Uterus (tissue), 4 donors: ENCODE measurements around the gene PCDH18. TPM values are rescaled to one million over a fixed set of nuclear protein-coding genes. Genes with fewer than 3 reads are reported as not detected.
"Not testable (repeated sequence)": the region's sequence is repeated elsewhere in the genome, so short reads cannot be mapped to it uniquely, and the experiment has no call there.

Experiments
- DNase-seq, 2 donors: peaks; one replicate each; pipeline ENCODE4 v3.0.0-alpha.2; 2019 to 2020
- H3K27ac ChIP-seq, 2 donors: fragments of 200-600 bp; sonication (generic); 1 replicate in 1 of 2; 2 replicates in 1 of 2; pipeline ENCODE4 v1.5.1; 2016 to 2018
- H3K27me3 ChIP-seq, 2 donors: fragments of 200-600 bp; sonication (generic); one replicate each; pipeline ENCODE4 v1.5.1; 2018 to 2019; ENCODE audit warnings: control low read depth in 1 of 2
- H3K36me3 ChIP-seq, 2 donors: fragments of 200-600 bp; sonication (generic); one replicate each; pipeline ENCODE4 v1.5.1; 2019; ENCODE audit warnings: control low read depth in 1 of 2
- H3K4me1 ChIP-seq, 2 donors: fragments of 200-600 bp; sonication (generic); one replicate each; pipeline ENCODE4 v1.5.1; 2018 to 2019; ENCODE audit warnings: control low read depth in 1 of 2
- H3K4me3 ChIP-seq, 2 donors: fragments of 200-600 bp; sonication (generic); 1 replicate in 1 of 2; 2 replicates in 1 of 2; pipeline ENCODE4 v1.5.1; 2018 to 2019; ENCODE audit warnings: mild to moderate bottlenecking in 1 of 2
- H3K9me3 ChIP-seq, 2 donors: fragments of 200-600 bp; sonication (generic); one replicate each; pipeline ENCODE4 v1.5.1; 2019; ENCODE audit warnings: control low read depth in 1 of 2
- CTCF ChIP-seq, 4 experiments: fragments of 200-600 bp in 2 of 4; fragments of 450-650 bp in 2 of 4; sonication (generic) in 2 of 4; IDR thresholded peaks; one replicate each; pipeline ENCODE4 v1.5.1; 2016 to 2019; ENCODE audit warnings: antibody characterized with exemption in 4 of 4, mild to moderate bottlenecking in 2 of 4, moderate library complexity in 1 of 4
- POLR2A ChIP-seq, 2 donors: fragments of 450-650 bp; IDR thresholded peaks; one replicate each; pipeline ENCODE4 v1.6.1; 2016; ENCODE audit warnings: antibody characterized with exemption in 2 of 2, mild to moderate bottlenecking in 1 of 2, moderate library complexity in 1 of 2
- intact Hi-C: fragments of 100-400 bp; cut with DNase I; formaldehyde crosslinking; loops from one replicate; pipeline ENCODE4 v1.15.1; 2023; ENCODE audit warnings: low total_unique reads
- total RNA-seq, 4 donors: library from RNA; depleted of rRNA in 3 of 4; stranded (reverse); fragments of >200 nt in 3 of 4; gene quantifications; one replicate each; pipeline versions ENCODE4 v1.1.0 to v1.2.4, GENCODE V29; 2014 to 2023
- donor health status: DM: yes; HTN: yes; CAD: no.

Gene PCDH18
- total RNA-seq, 4 donors from 2014 or later: 27.5 to 258 (median 107) TPM

- H3K4me3 ChIP-seq: peak overlapping the region; percentile 8 to 12
- H3K27ac ChIP-seq: peak overlapping the region; percentile 66 to 79
- TF ChIP-seq CTCF (IDR thresholded peaks at IDR 0.05) (no peak), POLR2A (IDR thresholded peaks at IDR 0.05) (no peak)
- no peaks in the 10 kb centered on the region for H3K9me3 ChIP-seq
- intact Hi-C loops: no loop called here
- H3K36me3 ChIP-seq: no peaks in the 10 kb centered on the region
- H3K27me3 ChIP-seq: no peaks in the 10 kb centered on the region
- peak; percentile 39 to 71 for DNase-seq
- H3K4me1 ChIP-seq: peaks cover 0 to 4% of the 10 kb centered on the region in 2 donors
Measured at GRCh38 chr4:137510557-137511265, 21.6 kb downstream of the PCDH18 start.

GRCh38 chr4:137509855-137510282 is 22.4 kb downstream of the PCDH18 start:
- Histone ChIP-seq H3K4me1 (peaks cover 0 to 4% of the 10 kb centered on the region in 2 donors), H3K27me3 (no peaks in the 10 kb centered on the region), H3K27ac (peak overlapping the region; percentile 66 to 79), H3K36me3 (no peaks in the 10 kb centered on the region), H3K9me3 (no peaks in the 10 kb centered on the region), H3K4me3 (no peak overlapping the region)
- peak in 1 of 2 donors; percentile 54 for DNase-seq
- TF ChIP-seq POLR2A (IDR thresholded peaks at IDR 0.05) (no peak), CTCF (IDR thresholded peaks at IDR 0.05) (no peak)
- intact Hi-C loops: no loop called here

GRCh38 chr4:137502339-137503129 is 29.8 kb downstream of the PCDH18 start:
- no peak for TF ChIP-seq CTCF (IDR thresholded peaks at IDR 0.05)
- intact Hi-C loops: no loop called here
- peak overlapping the region in 1 of 2 donors; percentile 7 for H3K27ac ChIP-seq

GRCh38 chr4:137496267-137496666 is 36.0 kb downstream of the PCDH18 start:
- H3K4me1 ChIP-seq, H3K27ac ChIP-seq, H3K9me3 ChIP-seq, DNase-seq, H3K27me3 ChIP-seq, intact Hi-C loops, H3K36me3 ChIP-seq, H3K4me3 ChIP-seq: not testable (repeated sequence)

More at GRCh38 chr4:137502339-137503129, 29.8 kb downstream of the PCDH18 start:
- H3K27me3 ChIP-seq: no peaks in the 10 kb centered on the region
- H3K36me3 ChIP-seq: no peaks in the 10 kb centered on the region
- no peaks in the 10 kb centered on the region for H3K4me1 ChIP-seq
- no peaks in the 10 kb centered on the region for H3K9me3 ChIP-seq
- DNase-seq: no peak
- no peak overlapping the region for H3K4me3 ChIP-seq

GRCh38 chr4:137495578-137495977 is 36.7 kb downstream of the PCDH18 start:
- Histone ChIP-seq H3K9me3 (no peaks in the 10 kb centered on the region), H3K27me3 (no peaks in the 10 kb centered on the region), H3K36me3 (no peaks in the 10 kb centered on the region), H3K4me1 (no peaks in the 10 kb centered on the region), H3K27ac (no peak overlapping the region), H3K4me3 (no peak overlapping the region)
- intact Hi-C loops: no loop called here
- no peak for DNase-seq
- TF ChIP-seq CTCF (IDR thresholded peaks at IDR 0.05): no peak
- TF ChIP-seq POLR2A (IDR thresholded peaks at IDR 0.05): no peak

GRCh38 chr4:137483313-137483959 is 48.9 kb downstream of the PCDH18 start:
- intact Hi-C loops, H3K27ac ChIP-seq, DNase-seq, H3K27me3 ChIP-seq, H3K9me3 ChIP-seq, H3K4me1 ChIP-seq, H3K36me3 ChIP-seq, H3K4me3 ChIP-seq: not testable (repeated sequence)

GRCh38 chr4:137479657-137480056 is 52.6 kb downstream of the PCDH18 start:
- intact Hi-C loops, H3K27ac ChIP-seq, H3K4me3 ChIP-seq, H3K27me3 ChIP-seq, DNase-seq, H3K9me3 ChIP-seq, H3K4me1 ChIP-seq, H3K36me3 ChIP-seq: not testable (repeated sequence)
